H1 (cell line): ENCODE results near the gene NUP210L. TPM values are rescaled to one million over a fixed set of nuclear protein-coding genes. Genes with fewer than 3 reads are reported as not detected.
A peak's percentile ranks its signal among the peaks of the same experiment; 100 is the strongest.

ENCODE experiments used
- CTCF ChIA-PET: fragments of 300-600 bp; sonication (Branson Sonifier 250); formaldehyde crosslinking; loops from one replicate; lab custom pipeline; 2021; ENCODE audit not compliant: partially characterized antibody; lab: Charles Lee
- POLR2A ChIA-PET: fragments of 300-600 bp; sonication (Branson Sonifier 250); formaldehyde crosslinking; loops from one replicate; lab custom pipeline; 2021; ENCODE audit warnings: inconsistent platforms; ENCODE audit not compliant: partially characterized antibody; lab: Charles Lee
- DNase-seq, 2 experiments: peaks; one replicate each; pipeline versions ENCODE4 v3.0.0 to v3.0.0-alpha.2; 2010 to 2022; ENCODE audit warnings: low spot score in 2 of 2, low read depth in 1 of 2, mixed read lengths in 1 of 2
- FAIRE-seq: peaks from 2 replicates; lab custom pipeline; 2011; peaks lifted over from hg19 to GRCh38; lab: Jason Lieb, UNC
- H2AFZ ChIP-seq: 2 replicates; pipeline ENCODE4 v1.8.1; 2012; ENCODE audit warnings: low read length, inconsistent platforms
- H2AK5ac ChIP-seq: 2 replicates; pipeline ENCODE4 v1.6.1; 2013; ENCODE audit warnings: low read depth, low read length
- H2BK120ac ChIP-seq: replicated peaks from 2 replicates; pipeline ENCODE3; 2013; ENCODE audit warnings: low read depth, low read length, inconsistent platforms
- H2BK12ac ChIP-seq: 2 replicates; pipeline ENCODE4 v1.6.1; 2013; ENCODE audit warnings: low read depth, low read length
- H2BK15ac ChIP-seq: 2 replicates; pipeline ENCODE4 v1.6.1; 2013; ENCODE audit warnings: low read length
- H2BK20ac ChIP-seq: 2 replicates; pipeline ENCODE4 v1.6.1; 2013; ENCODE audit warnings: low read length
- H2BK5ac ChIP-seq: 2 replicates; pipeline ENCODE4 v1.6.1; 2013; ENCODE audit warnings: low read depth, low read length
- H3K14ac ChIP-seq: 2 replicates; pipeline ENCODE4 v1.6.1; 2013; ENCODE audit warnings: inconsistent platforms; ENCODE audit not compliant: insufficient read length
- H3K18ac ChIP-seq: 2 replicates; pipeline ENCODE4 v1.6.1; 2013; ENCODE audit warnings: low read length; ENCODE audit errors: extremely low read depth
- H3K23ac ChIP-seq: 2 replicates; pipeline ENCODE4 v1.6.1; 2013; ENCODE audit warnings: inconsistent platforms; ENCODE audit not compliant: insufficient read length
- H3K23me2 ChIP-seq: 2 replicates; pipeline ENCODE4 v1.6.1; 2013; ENCODE audit warnings: low read depth, low read length
- H3K27ac ChIP-seq: 2 replicates; pipeline ENCODE4 v1.6.1; 2011; ENCODE audit warnings: low read depth, low read length, inconsistent platforms
- H3K27me3 ChIP-seq, 4 experiments: replicated peaks in 1 of 4; 1 replicate in 1 of 4; 2 replicates in 3 of 4; pipeline versions ENCODE4 v1.6.1 to v1.8.1; 2011 to 2013; ENCODE audit warnings: low read length in 3 of 4, mild to moderate bottlenecking in 3 of 4, inconsistent platforms in 2 of 4, mixed read lengths in 2 of 4, moderate library complexity in 1 of 4; ENCODE audit not compliant: control insufficient read depth in 3 of 4, insufficient read depth in 3 of 4; ENCODE audit errors: extremely low read depth in 1 of 4
- H3K36me3 ChIP-seq, 4 experiments: 2 replicates each; pipeline versions ENCODE4 v1.6.1 to v1.8.1; 2011 to 2013; ENCODE audit warnings: mild to moderate bottlenecking in 4 of 4, low read length in 3 of 4, moderate library complexity in 2 of 4, control low read depth in 1 of 4, inconsistent platforms in 1 of 4; ENCODE audit not compliant: insufficient read depth in 4 of 4, control insufficient read depth in 2 of 4
- H3K4ac ChIP-seq: replicated peaks from 2 replicates; pipeline ENCODE3; 2013; ENCODE audit warnings: low read length, low read depth, mixed read lengths, inconsistent platforms; ENCODE audit not compliant: insufficient read length
- H3K4me1 ChIP-seq, 4 experiments: replicated peaks in 1 of 4; 1 replicate in 1 of 4; 2 replicates in 3 of 4; pipeline versions ENCODE4 v1.6.1 to v1.8.1; 2011 to 2013; ENCODE audit warnings: low read length in 3 of 4, inconsistent platforms in 2 of 4, mixed read lengths in 1 of 4; ENCODE audit not compliant: insufficient read depth in 4 of 4, control insufficient read depth in 3 of 4
- H3K4me2 ChIP-seq, 2 experiments: 2 replicates each; pipeline versions ENCODE4 v1.6.1 to v1.8.1; 2011 to 2013; ENCODE audit warnings: low read depth in 2 of 2, low read length in 2 of 2, control low read depth in 1 of 2, inconsistent platforms in 1 of 2, mild to moderate bottlenecking in 1 of 2; ENCODE audit not compliant: insufficient read depth in 1 of 2
- H3K4me3 ChIP-seq, 4 experiments: fragments of 200-600, 300-600 bp in 1 of 4; sonication (generic), shearing (Covaris generic), sonication (Bioruptor Twin) in 1 of 4; 2 replicates each; pipeline versions ENCODE4 v1.5.1 to v1.8.1; 2011 to 2016; ENCODE audit warnings: low read length in 4 of 4, low read depth in 3 of 4, control low read depth in 2 of 4, inconsistent platforms in 2 of 4, mild to moderate bottlenecking in 2 of 4, mixed read lengths in 1 of 4, moderate library complexity in 1 of 4; ENCODE audit not compliant: insufficient read depth in 2 of 4; ENCODE audit errors: extremely low read depth in 1 of 4
- H3K56ac ChIP-seq: replicated peaks from 2 replicates; pipeline ENCODE3; 2013; ENCODE audit warnings: low read depth, mild to moderate bottlenecking, mixed read lengths, low read length, inconsistent platforms; ENCODE audit not compliant: insufficient read length
- H3K79me1 ChIP-seq: 2 replicates; pipeline ENCODE4 v1.6.1; 2013; ENCODE audit warnings: low read depth, low read length, control low read depth
- H3K79me2 ChIP-seq, 2 experiments: 2 replicates each; pipeline versions ENCODE4 v1.6.1 to v1.8.1; 2012 to 2013; ENCODE audit warnings: low read length in 2 of 2, mild to moderate bottlenecking in 2 of 2, inconsistent platforms in 1 of 2; ENCODE audit not compliant: insufficient read depth in 2 of 2, control insufficient read depth in 1 of 2
- H3K9ac ChIP-seq, 4 experiments: replicated peaks in 1 of 4; 1 replicate in 1 of 4; 2 replicates in 3 of 4; pipeline versions ENCODE4 v1.6.1 to v1.8.1; 2011 to 2013; ENCODE audit warnings: low read depth in 3 of 4, low read length in 3 of 4, control low read depth in 2 of 4, mild to moderate bottlenecking in 2 of 4, moderate library complexity in 2 of 4, inconsistent platforms in 1 of 4; ENCODE audit errors: extremely low read depth in 1 of 4
- H3K9me3 ChIP-seq, 2 experiments: 2 replicates each; pipeline versions ENCODE4 v1.6.1 to v1.8.1; 2012 to 2013; ENCODE audit warnings: mild to moderate bottlenecking in 2 of 2, moderate library complexity in 2 of 2, control low read depth in 1 of 2, inconsistent platforms in 1 of 2, low read depth in 1 of 2, low read length in 1 of 2, mixed read lengths in 1 of 2; ENCODE audit not compliant: insufficient read depth in 2 of 2
- H4K20me1 ChIP-seq, 2 experiments: replicated peaks in 1 of 2; 2 replicates each; pipeline versions ENCODE3 to v1.8.1; 2011 to 2013; ENCODE audit warnings: inconsistent platforms in 2 of 2, low read length in 2 of 2, mild to moderate bottlenecking in 1 of 2; ENCODE audit not compliant: insufficient read depth in 2 of 2, control insufficient read depth in 1 of 2
- H4K5ac ChIP-seq: 2 replicates; pipeline ENCODE4 v1.6.1; 2013; ENCODE audit warnings: low read length, low read depth, mixed read lengths, inconsistent platforms; ENCODE audit not compliant: insufficient read length
- H4K8ac ChIP-seq: 2 replicates; pipeline ENCODE4 v1.8.0; 2013; ENCODE audit warnings: mild to moderate bottlenecking, moderate library complexity, low read length, inconsistent platforms; ENCODE audit not compliant: insufficient read depth; ENCODE audit errors: extremely low read depth
- H4K91ac ChIP-seq: replicated peaks from 2 replicates; pipeline ENCODE3; 2013; ENCODE audit warnings: low read length, mixed read lengths, inconsistent platforms; ENCODE audit not compliant: insufficient read length
- ASH2L ChIP-seq: fragments of 200-600, 300-600 bp; sonication (generic); IDR thresholded peaks from one replicate; pipeline ENCODE4 v1.7.1; 2017; ENCODE audit warnings: low read length
- BRCA1 ChIP-seq: IDR thresholded peaks from 2 replicates; pipeline ENCODE4 v1.6.1; 2012; ENCODE audit warnings: low read depth, low read length, improper control_type of control experiment
- CTBP2 ChIP-seq: IDR thresholded peaks from 2 replicates; pipeline ENCODE4 v1.7.0; 2011; ENCODE audit warnings: borderline replicate concordance, mild to moderate bottlenecking, moderate library complexity, mixed read lengths, low read length; ENCODE audit not compliant: insufficient read depth, insufficient read length
- GABPA ChIP-seq: IDR thresholded peaks from 2 replicates; pipeline ENCODE4 v1.6.1; 2011; ENCODE audit warnings: mild to moderate bottlenecking, low read length, moderate library complexity, borderline replicate concordance; ENCODE audit not compliant: insufficient read depth
- JUND ChIP-seq: IDR thresholded peaks from 2 replicates; pipeline ENCODE4 v1.6.1; 2011; ENCODE audit warnings: mild to moderate bottlenecking, improper control_type of control experiment, low read length
- MAFK ChIP-seq: IDR thresholded peaks from 2 replicates; pipeline ENCODE4 v1.6.1; 2012; ENCODE audit warnings: low read depth, mild to moderate bottlenecking, improper control_type of control experiment, low read length
- SP1 ChIP-seq: IDR thresholded peaks from 2 replicates; pipeline ENCODE4 v1.6.1; 2011; ENCODE audit warnings: low read depth, low read length
- TEAD4 ChIP-seq: IDR thresholded peaks from 2 replicates; pipeline ENCODE4 v1.6.1; 2012; ENCODE audit warnings: low read depth, low read length, inconsistent platforms, mixed read lengths
- WGBS, 2 experiments: shearing (Covaris generic) in 1 of 2; methylation state at CpG; one replicate each; pipeline versions ENCODE4 v1.1.6 to v1.1.7; 2013 to 2015; ENCODE audit warnings: low lambda C conversion rate in 2 of 2, mixed read lengths in 2 of 2, inconsistent platforms in 1 of 2, low coverage in 1 of 2, missing lambda C conversion rate in 1 of 2; ENCODE audit not compliant: insufficient replicate concordance in 2 of 2, insufficient coverage in 1 of 2, insufficient read length in 1 of 2; ENCODE audit errors: extremely low coverage in 1 of 2, missing lambda C conversion rate in 1 of 2; 5-methylcytosine and 5-hydroxymethylcytosine counted together
- polyA plus RNA-seq, 7 experiments: library from polyadenylated mRNA; depleted of rRNA in 3 of 7; stranded (reverse) in 5 of 7; unstranded in 2 of 7; fragments of >200 nt in 5 of 7; fragments of 200-250 nt in 2 of 7; gene quantifications; 1 replicate in 5 of 7; 2 replicates in 1 of 7; 4 replicates in 1 of 7; pipeline versions ENCODE4 v1.2.1 to v1.2.3, GENCODE V29; 2011 to 2013; ENCODE audit warnings: missing spikeins in 2 of 7, mixed read lengths in 2 of 7
- total RNA-seq: library from RNA; stranded (reverse); fragmentation: NEBNext Ultra II Directional; extraction: Animal tissue kit (Norgen Biotek cat#: 25700); gene quantifications from 2 replicates; pipeline ENCODE4 v1.2.1, GENCODE V29; 2021
- TF ChIP-seq, protein P1 (sequence below): IDR thresholded peaks from 2 replicates; pipeline ENCODE4 v1.6.1; 2012; ENCODE audit warnings: inconsistent platforms
- TF ChIP-seq, protein P2 (sequence below): IDR thresholded peaks from 2 replicates; pipeline ENCODE4 v1.6.1; 2012; ENCODE audit warnings: inconsistent platforms

NUP210L gene
- total and polyA plus RNA-seq, 2 of the 8 experiments (the other 6 are each of a cell fraction or from before 2014, with no cell fraction given): not detected

DNA sequence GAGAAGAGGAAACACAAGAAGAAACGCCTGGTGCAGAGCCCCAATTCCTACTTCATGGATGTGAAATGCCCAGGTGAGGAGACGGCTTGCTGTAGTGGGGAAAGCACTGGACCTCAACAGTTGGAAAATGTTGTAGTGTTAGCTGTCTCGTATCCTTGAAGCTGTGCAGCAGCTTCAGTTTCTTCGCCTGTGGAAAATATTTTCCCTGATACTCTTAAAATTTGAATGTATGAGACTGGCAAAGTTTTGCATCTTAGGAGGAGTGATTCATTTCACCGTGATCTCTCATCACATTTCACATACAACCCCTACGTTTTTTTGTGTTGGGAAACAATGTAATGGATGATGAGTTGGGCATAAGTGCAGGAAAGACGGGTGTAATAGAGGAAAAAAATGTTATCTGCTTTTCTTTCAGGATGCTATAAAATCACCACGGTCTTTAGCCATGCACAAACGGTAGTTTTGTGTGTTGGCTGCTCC, 163.7 kb downstream of the NUP210L start:
- TF ChIP-seq JUND (no peak), SP1 (no peak), MAFK (no peak), BRCA1 (no peak), ASH2L (no peak), TEAD4 (no peak), GABPA (no peak), CTBP2 (no peak)
- TF ChIP-seq, protein P1, sequence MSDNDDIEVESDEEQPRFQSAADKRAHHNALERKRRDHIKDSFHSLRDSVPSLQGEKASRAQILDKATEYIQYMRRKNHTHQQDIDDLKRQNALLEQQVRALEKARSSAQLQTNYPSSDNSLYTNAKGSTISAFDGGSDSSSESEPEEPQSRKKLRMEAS: no peak
- TF ChIP-seq, protein P2, sequence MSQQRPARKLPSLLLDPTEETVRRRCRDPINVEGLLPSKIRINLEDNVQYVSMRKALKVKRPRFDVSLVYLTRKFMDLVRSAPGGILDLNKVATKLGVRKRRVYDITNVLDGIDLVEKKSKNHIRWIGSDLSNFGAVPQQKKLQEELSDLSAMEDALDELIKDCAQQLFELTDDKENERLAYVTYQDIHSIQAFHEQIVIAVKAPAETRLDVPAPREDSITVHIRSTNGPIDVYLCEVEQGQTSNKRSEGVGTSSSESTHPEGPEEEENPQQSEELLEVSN: no peak
- peaks cover 9% of the 10 kb centered on the region for H3K23me2 ChIP-seq
- peak overlapping the region; percentile 91 to 100 (median 98) for H3K9ac ChIP-seq
- H3K4me3 ChIP-seq: peak overlapping the region; percentile 78 to 95 (median 87)
- no peak overlapping the region for H3K18ac ChIP-seq
- peaks cover 0 to 8% (median 3%) of the 10 kb centered on the region in 4 experiments; a peak in 4 of 7 replicates for H3K4me1 ChIP-seq
- H2BK15ac ChIP-seq: no peak overlapping the region
- no peak overlapping the region for H3K23ac ChIP-seq
- no peak overlapping the region for H2AFZ ChIP-seq
- peak overlapping the region; percentile 89 for H3K56ac ChIP-seq
- no peaks in the 10 kb centered on the region for H3K79me1 ChIP-seq
- POLR2A ChIA-PET: interaction anchor here (0.8 to 13.2 kb wide), 75 partner anchors 11 to 471 kb away, joined by 3 to 454 read pairs (median 6); partner anchors contain the start of genes CREB3L4, CRTC2, DENND4B and GATAD2B
- peaks cover 0 to 3% of the 10 kb centered on the region in 2 experiments; a peak in 1 of 4 replicates for H3K9me3 ChIP-seq
- H3K27me3 ChIP-seq: no peaks in the 10 kb centered on the region
- CTCF ChIA-PET: interaction anchor here (0.9 to 1.2 kb wide), 4 partner anchors 9 to 71 kb away, joined by 3 to 6 read pairs (median 4); no protein-coding TSS in a partner anchor
- no peak overlapping the region for H2BK20ac ChIP-seq
- peak overlapping the region; percentile 75 to 91 for H3K4me2 ChIP-seq
- H2BK120ac ChIP-seq: no peak overlapping the region
- H2BK5ac ChIP-seq: peak overlapping the region; percentile 90
- no peak overlapping the region for H4K91ac ChIP-seq
- H4K20me1 ChIP-seq: peaks cover 0 to 8% of the 10 kb centered on the region in 2 experiments
- no peak overlapping the region for H3K14ac ChIP-seq
- FAIRE-seq (no peak), DNase-seq (no peak)
- no peak overlapping the region for H4K8ac ChIP-seq
- H2BK12ac ChIP-seq: no peak overlapping the region; the same call in 1 of the 2 replicates
- H3K4ac ChIP-seq: peak overlapping the region; percentile 27
- peak overlapping the region; percentile 95; the same call in 1 of the 2 replicates for H3K27ac ChIP-seq
- H3K79me2 ChIP-seq: peaks cover 0 to 19% of the 10 kb centered on the region in 2 experiments; a peak in 3 of 4 replicates
- H4K5ac ChIP-seq: peak overlapping the region; percentile 71
- no peak overlapping the region for H2AK5ac ChIP-seq
- WGBS, 2 experiments: 18% methylated on average over 9 of the region's 9 CpGs; no CpG with 5 or more reads in 1 of the 2 experiments
- peaks cover 14 to 45% (median 28%) of the 10 kb centered on the region in 4 experiments for H3K36me3 ChIP-seq
